Naive thymus-derived CD8-positive, alpha-beta T cell (primary cell): Measurements from ENCODE around the gene QRSL1. TPM values are rescaled to one million over a fixed set of nuclear protein-coding genes. Genes with fewer than 3 reads are reported as not detected.

Source experiments
- ATAC-seq, 2 donors: fragments of 150-1000 bp; cut with Tn5 transposase in 1 of 2; sonication (Bioruptor Pico), chemical (Tn5 transposase) in 1 of 2; 1 replicate in 1 of 2; 2 replicates in 1 of 2; pipeline ENCODE4 v1.10.0; 2021; ENCODE audit warnings: mild to moderate bottlenecking in 2 of 2, moderate library complexity in 2 of 2
- POLR2A ChIA-PET: fragments of 350-600 bp; sonication (Branson Sonifier 250); formaldehyde crosslinking; loops from one replicate; lab custom pipeline; 2021; ENCODE audit warnings: antibody characterized with exemption; lab: Charles Lee
- DNase-seq, 10 donors: peaks; one replicate each; pipeline versions ENCODE4 v3.0.0 to v3.0.0-alpha.2; 2020 to 2022
- H3K27ac Mint-ChIP-seq, 10 donors: one replicate each; pipeline ENCODE4 v1.8.0; 2020 to 2022; ENCODE audit warnings: mild to moderate bottlenecking in 10 of 10, mixed read lengths in 10 of 10, moderate library complexity in 4 of 10, inconsistent platforms in 1 of 10
- H3K27me3 Mint-ChIP-seq, 5 donors: one replicate each; pipeline ENCODE4 v1.8.0; 2021 to 2022; ENCODE audit warnings: mixed read lengths in 5 of 5
- H3K36me3 Mint-ChIP-seq, 3 donors: one replicate each; pipeline ENCODE4 v1.8.0; 2020 to 2022; ENCODE audit warnings: mixed read lengths in 3 of 3, mild to moderate bottlenecking in 2 of 3, inconsistent platforms in 1 of 3
- H3K4me1 Mint-ChIP-seq, 4 donors: one replicate each; pipeline ENCODE4 v1.8.0; 2021 to 2022; ENCODE audit warnings: mixed read lengths in 4 of 4
- H3K4me3 Mint-ChIP-seq, 10 donors: one replicate each; pipeline ENCODE4 v1.8.0; 2020 to 2022; ENCODE audit warnings: mild to moderate bottlenecking in 10 of 10, mixed read lengths in 10 of 10, moderate library complexity in 6 of 10, inconsistent platforms in 1 of 10
- H3K9me3 Mint-ChIP-seq, 9 donors: one replicate each; pipeline ENCODE4 v1.8.0; 2020 to 2022; ENCODE audit warnings: mixed read lengths in 9 of 9, mild to moderate bottlenecking in 3 of 9, inconsistent platforms in 1 of 9, moderate library complexity in 1 of 9
- polyA plus RNA-seq, 3 donors: library from polyadenylated mRNA; unstranded; fragments of 300-500 nt; fragmentation: Illumina TruSeq; gene quantifications; one replicate each; pipeline ENCODE4 v1.2.3, GENCODE V29; 2021
- total RNA-seq, 8 experiments: library from RNA in 2 of 8; stranded (reverse) in 2 of 8; gene quantifications; one replicate each; pipeline ENCODE4 v1.2.3 and lab custom pipeline; 2021 to 2026

QRSL1 gene
- total and polyA plus RNA-seq, 5 experiments from 2014 or later = 11.4 to 19.8 (median 11.6) TPM

GRCh38 chr6:106662458-106662857, 33.1 kb downstream of the QRSL1 start:
- POLR2A ChIA-PET = no interaction called here
- Mint-ChIP-seq H3K36me3 (peaks cover 18 to 92% (median 61%) of the 10 kb centered on the region in 3 donors), H3K4me1 (peaks cover 0 to 35% (median 2%) of the 10 kb centered on the region in 4 donors), H3K27ac (peak overlapping the region in 1 of 10 donors; percentile 66), H3K4me3 (no peak overlapping the region), H3K9me3 (peaks cover 0 to 12% (median 5%) of the 10 kb centered on the region in 9 donors), H3K27me3 (no peaks in the 10 kb centered on the region)
- no peak for ATAC-seq
- DNase-seq = no peak

GRCh38 chr6:106666282-106667021, 37.1 kb downstream of the QRSL1 start:
- Mint-ChIP-seq H3K27me3 (no peaks in the 10 kb centered on the region), H3K36me3 (peaks cover 10 to 55% (median 30%) of the 10 kb centered on the region in 3 donors), H3K27ac (peak overlapping the region in 5 of 10 donors; percentile 12 to 79 (median 50)), H3K4me1 (peaks cover 0 to 43% (median 1%) of the 10 kb centered on the region in 4 donors), H3K9me3 (no peaks in the 10 kb centered on the region), H3K4me3 (peak overlapping the region in 1 of 10 donors; percentile 64)
- peak in 1 of 10 donors; percentile 11 for DNase-seq
- peak in 1 of 2 donors; percentile 46 for ATAC-seq
- POLR2A ChIA-PET = no interaction called here

- Mint-ChIP-seq H3K4me1 (peaks cover 0 to 43% (median 1%) of the 10 kb centered on the region in 4 donors), H3K9me3 (no peaks in the 10 kb centered on the region), H3K4me3 (peak overlapping the region in 1 of 10 donors; percentile 64), H3K36me3 (peaks cover 10 to 51% (median 30%) of the 10 kb centered on the region in 3 donors), H3K27me3 (no peaks in the 10 kb centered on the region), H3K27ac (peak overlapping the region in 4 of 10 donors; percentile 12 to 79 (median 36))
- no peak for ATAC-seq
- POLR2A ChIA-PET = no interaction called here
- no peak for DNase-seq
These were observed 37.6 kb downstream of the QRSL1 start for GRCh38 chr6:106667022-106667402.

- peaks cover 0 to 27% (median 0%) of the 10 kb centered on the region in 4 donors for H3K4me1 Mint-ChIP-seq
- POLR2A ChIA-PET = no interaction called here
- no peak overlapping the region for H3K4me3 Mint-ChIP-seq
- ATAC-seq = no peak
- no peak for DNase-seq
- no peak overlapping the region for H3K27ac Mint-ChIP-seq
- H3K36me3 Mint-ChIP-seq = peaks cover 3 to 19% (median 7%) of the 10 kb centered on the region in 3 donors
- H3K27me3 Mint-ChIP-seq = no peaks in the 10 kb centered on the region
- no peaks in the 10 kb centered on the region for H3K9me3 Mint-ChIP-seq
These were observed 40.9 kb downstream of the QRSL1 start for GRCh38 chr6:106670236-106670635.

GRCh38 chr6:106671651-106672050, 42.3 kb downstream of the QRSL1 start:
- no peaks in the 10 kb centered on the region for H3K9me3 Mint-ChIP-seq
- H3K4me1 Mint-ChIP-seq = peaks cover 0 to 16% (median 0%) of the 10 kb centered on the region in 4 donors
- H3K36me3 Mint-ChIP-seq = peaks cover 0 to 8% (median 4%) of the 10 kb centered on the region in 3 donors
- POLR2A ChIA-PET = no interaction called here
- no peak overlapping the region for H3K27ac Mint-ChIP-seq
- no peak for ATAC-seq
- H3K4me3 Mint-ChIP-seq = no peak overlapping the region
- H3K27me3 Mint-ChIP-seq = no peaks in the 10 kb centered on the region
- no peak for DNase-seq

- ATAC-seq (no peak), DNase-seq (no peak)
- H3K9me3 Mint-ChIP-seq = no peaks in the 10 kb centered on the region
- POLR2A ChIA-PET = no interaction called here
- H3K27me3 Mint-ChIP-seq = no peaks in the 10 kb centered on the region
- H3K4me3 Mint-ChIP-seq = no peak overlapping the region
- no peak overlapping the region for H3K27ac Mint-ChIP-seq
- H3K36me3 Mint-ChIP-seq = no peaks in the 10 kb centered on the region
- H3K4me1 Mint-ChIP-seq = peaks cover 0 to 6% (median under 1%) of the 10 kb centered on the region in 4 donors
These were observed 45.3 kb downstream of the QRSL1 start for GRCh38 chr6:106674541-106675229.

GRCh38 chr6:106677282-106677681, 47.9 kb downstream of the QRSL1 start:
- H3K27ac Mint-ChIP-seq = peak overlapping the region in 1 of 10 donors; percentile 36
- H3K4me1 Mint-ChIP-seq = peaks cover 0 to 6% (median under 1%) of the 10 kb centered on the region in 4 donors
- H3K4me3 Mint-ChIP-seq = no peak overlapping the region
- no peaks in the 10 kb centered on the region for H3K9me3 Mint-ChIP-seq
- no peak for ATAC-seq
- POLR2A ChIA-PET = no interaction called here
- no peaks in the 10 kb centered on the region for H3K27me3 Mint-ChIP-seq
- DNase-seq = no peak
- H3K36me3 Mint-ChIP-seq = no peaks in the 10 kb centered on the region

- Mint-ChIP-seq H3K36me3 (no peaks in the 10 kb centered on the region), H3K9me3 (no peaks in the 10 kb centered on the region), H3K27me3 (no peaks in the 10 kb centered on the region), H3K4me3 (no peak overlapping the region), H3K4me1 (peaks cover 0 to 3% (median 0%) of the 10 kb centered on the region in 4 donors), H3K27ac (no peak overlapping the region)
- ATAC-seq = no peak
- POLR2A ChIA-PET = no interaction called here
- no peak for DNase-seq
These were observed 54.6 kb downstream of the QRSL1 start for GRCh38 chr6:106684011-106684410.

GRCh38 chr6:106685833-106686232, 56.5 kb downstream of the QRSL1 start:
- no peak for ATAC-seq
- Mint-ChIP-seq H3K4me3 (no peak overlapping the region), H3K36me3 (no peaks in the 10 kb centered on the region), H3K27ac (no peak overlapping the region), H3K9me3 (no peaks in the 10 kb centered on the region), H3K4me1 (peaks cover 0 to 3% (median 0%) of the 10 kb centered on the region in 4 donors), H3K27me3 (no peaks in the 10 kb centered on the region)
- POLR2A ChIA-PET = no interaction called here
- no peak for DNase-seq

- Mint-ChIP-seq H3K27me3 (peaks cover 0 to 5% (median 0%) of the 10 kb centered on the region in 5 donors), H3K4me3 (no peak overlapping the region), H3K4me1 (peaks cover 0 to 3% (median 0%) of the 10 kb centered on the region in 4 donors), H3K9me3 (no peaks in the 10 kb centered on the region), H3K27ac (no peak overlapping the region), H3K36me3 (no peaks in the 10 kb centered on the region)
- POLR2A ChIA-PET = no interaction called here
- DNase-seq (no peak), ATAC-seq (no peak)
These were observed 59.0 kb downstream of the QRSL1 start for GRCh38 chr6:106688177-106688951.

- Mint-ChIP-seq H3K4me1 (peaks cover 0 to 7% (median 0%) of the 10 kb centered on the region in 4 donors), H3K36me3 (no peaks in the 10 kb centered on the region), H3K27me3 (peaks cover 0 to 14% (median 6%) of the 10 kb centered on the region in 5 donors), H3K9me3 (no peaks in the 10 kb centered on the region), H3K27ac (no peak overlapping the region), H3K4me3 (no peak overlapping the region)
- DNase-seq (no peak), ATAC-seq (no peak)
- POLR2A ChIA-PET = no interaction called here
These were observed 62.9 kb downstream of the QRSL1 start for GRCh38 chr6:106692112-106692818.

GRCh38 chr6:106692819-106693208, 63.4 kb downstream of the QRSL1 start:
- no peak overlapping the region for H3K4me3 Mint-ChIP-seq
- H3K27ac Mint-ChIP-seq = no peak overlapping the region
- DNase-seq = no peak
- H3K36me3 Mint-ChIP-seq = no peaks in the 10 kb centered on the region
- H3K9me3 Mint-ChIP-seq = no peaks in the 10 kb centered on the region
- POLR2A ChIA-PET = no interaction called here
- no peak for ATAC-seq
- peaks cover 0 to 9% (median 0%) of the 10 kb centered on the region in 4 donors for H3K4me1 Mint-ChIP-seq
- H3K27me3 Mint-ChIP-seq = peaks cover 0 to 14% (median 6%) of the 10 kb centered on the region in 5 donors
